ENCODE results near the gene SPECC1L.

SPECC1L gene

DNA sequence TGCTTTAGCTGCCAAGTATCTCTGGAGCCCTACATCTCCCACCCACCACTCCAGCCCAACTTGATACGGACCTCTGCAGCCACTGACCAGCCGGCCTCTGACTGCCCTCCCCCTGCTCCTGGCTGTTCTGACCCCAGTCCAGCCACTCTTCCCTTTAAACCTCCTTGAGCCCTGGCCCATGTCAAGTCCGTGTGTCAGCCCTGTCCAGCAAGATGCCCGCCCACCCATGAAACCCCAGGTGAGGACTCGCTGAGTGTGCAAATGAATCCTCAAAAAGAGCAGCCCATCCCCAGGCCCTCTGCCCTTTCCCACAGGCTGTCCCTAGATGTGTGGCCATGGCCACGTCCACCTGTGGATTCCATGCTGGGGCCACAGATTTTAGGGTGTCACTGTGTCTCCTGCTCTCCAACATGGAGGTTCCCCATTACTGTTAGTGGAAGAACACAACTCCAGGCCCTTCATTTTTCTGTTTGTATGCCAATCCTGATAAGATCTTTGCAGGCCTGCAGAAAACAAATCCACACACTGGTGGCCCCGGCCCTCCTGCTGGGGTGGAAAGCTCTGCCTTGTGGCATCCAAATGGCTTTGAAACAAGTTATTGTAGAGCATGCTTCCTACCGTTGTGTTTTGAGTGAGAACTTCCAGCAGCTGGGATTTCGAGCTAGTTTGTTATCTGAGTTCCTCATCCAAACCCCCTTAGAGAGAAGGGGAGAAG is 134.1 kb downstream of the SPECC1L start:
- DNase-seq: no peak

DNA sequence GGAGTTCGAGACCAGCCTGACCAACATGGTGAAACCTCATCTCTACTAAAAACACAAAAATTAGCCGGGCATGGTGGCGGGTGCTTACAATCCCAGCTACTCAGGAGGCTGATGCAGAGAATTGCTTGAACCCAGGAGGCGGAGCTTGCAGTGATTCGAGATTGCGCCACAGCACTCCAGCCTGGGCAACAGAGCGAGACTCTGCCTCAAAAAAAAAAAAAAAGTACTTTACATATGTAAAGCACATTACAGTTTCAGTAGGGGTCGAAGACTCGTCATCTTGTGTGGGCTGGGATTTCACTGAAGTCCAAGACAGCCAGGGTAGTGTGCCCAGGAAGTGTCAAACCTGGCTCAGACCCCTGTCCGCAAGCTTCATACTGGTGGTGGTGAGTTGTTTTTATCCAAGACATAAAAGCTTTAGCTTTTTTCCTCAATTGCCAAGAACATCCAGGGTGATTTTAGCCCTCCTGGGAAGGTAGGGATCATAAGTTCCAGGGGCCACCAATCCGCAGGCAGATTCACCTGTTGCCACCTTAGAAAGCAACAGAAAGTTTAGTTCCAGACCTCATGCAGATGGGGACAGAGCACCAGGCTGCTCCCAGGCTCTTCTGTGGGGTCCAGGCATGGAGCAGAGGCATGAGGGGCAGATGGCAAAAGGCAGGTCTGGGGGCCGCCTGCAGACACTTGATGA is 135.1 kb downstream of the SPECC1L start:
- DNase-seq: no peak

DNA sequence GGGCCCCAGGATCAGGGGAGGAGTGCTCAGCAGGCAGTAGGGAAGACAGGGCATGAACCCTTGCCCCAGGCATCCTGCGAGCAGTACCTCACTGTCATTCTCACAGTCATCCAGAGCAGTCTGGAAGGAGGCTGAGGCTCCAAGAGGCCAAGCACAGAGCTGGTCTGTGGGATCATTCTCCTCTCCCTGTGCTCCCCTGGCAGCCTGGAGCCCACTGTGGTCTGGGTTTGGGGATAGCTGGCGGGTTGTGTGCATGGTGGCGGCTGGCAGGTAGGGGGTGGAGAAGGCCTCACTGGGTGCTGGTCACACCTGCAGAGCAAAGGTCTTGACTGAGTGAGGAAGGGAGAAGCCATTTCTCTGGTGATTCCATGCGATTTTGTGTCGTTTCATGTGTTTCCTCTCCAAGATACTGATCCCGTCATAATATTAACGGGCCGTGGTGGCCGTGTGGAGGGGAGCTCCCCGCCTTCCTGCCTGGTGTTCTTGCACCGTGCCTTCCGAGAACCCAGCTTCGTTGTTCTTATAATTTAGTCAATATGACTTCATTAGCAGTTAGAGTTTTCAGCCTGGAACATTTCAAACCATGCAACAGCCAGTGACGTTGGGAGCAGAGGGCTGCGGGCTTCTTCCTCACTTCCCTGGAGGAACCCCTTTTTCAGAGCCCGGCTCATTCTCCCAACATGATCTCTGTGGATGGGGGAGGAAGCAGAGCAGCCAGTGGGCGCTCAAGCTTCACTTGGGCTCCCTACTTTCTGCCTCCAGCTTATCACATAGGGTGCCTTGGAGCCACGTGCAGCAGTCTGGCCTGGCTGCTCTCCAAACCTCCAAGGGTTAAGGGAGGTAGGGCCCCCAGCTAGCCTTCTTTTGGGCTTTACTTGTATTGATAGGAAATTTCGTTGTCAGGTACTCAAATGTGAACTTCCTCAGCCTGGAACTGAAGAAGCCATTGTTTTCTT is 136.0 kb downstream of the SPECC1L start:
- DNase-seq: no peak

DNA sequence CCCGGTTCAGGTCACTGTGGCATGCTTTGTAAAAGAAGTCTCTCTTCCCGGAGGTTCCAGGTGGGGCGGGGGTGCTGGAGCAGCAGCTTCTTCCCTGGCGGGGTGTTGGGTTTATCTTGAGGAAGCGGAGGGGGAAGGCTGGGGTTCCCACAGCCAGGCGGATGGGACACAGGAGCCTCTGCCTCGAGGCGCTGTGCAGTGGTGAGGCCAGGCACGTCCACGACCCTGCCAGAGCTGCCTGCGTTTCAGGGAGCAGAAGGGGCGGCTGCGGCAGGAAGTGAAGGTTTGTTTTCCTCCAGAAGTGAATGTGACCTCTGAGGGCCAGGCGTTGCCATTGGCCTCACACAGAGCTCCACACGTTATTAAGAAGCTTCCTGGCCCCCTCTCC is 136.6 kb downstream of the SPECC1L start:
- DNase-seq: no peak

DNA sequence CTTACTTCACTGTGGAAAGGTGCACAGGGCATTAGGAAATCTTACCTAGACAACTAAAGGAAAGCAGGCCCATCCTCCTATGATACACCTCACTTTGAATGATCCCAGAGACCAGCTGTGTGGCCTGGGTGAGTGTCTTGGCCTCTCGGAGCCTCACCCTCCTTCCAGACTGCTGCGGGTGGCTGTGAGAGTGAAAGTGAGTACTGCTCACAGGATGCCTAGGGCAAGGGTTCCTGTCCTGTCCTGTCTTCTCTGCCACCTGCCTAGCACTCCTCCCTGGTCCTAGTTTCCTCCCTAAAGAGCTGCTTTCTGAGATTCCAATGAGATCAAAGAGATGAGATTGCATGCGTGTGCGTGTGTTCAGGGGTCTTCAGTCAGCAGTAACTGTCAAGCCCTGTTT is 137.3 kb downstream of the SPECC1L start:
- no peak for DNase-seq

DNA sequence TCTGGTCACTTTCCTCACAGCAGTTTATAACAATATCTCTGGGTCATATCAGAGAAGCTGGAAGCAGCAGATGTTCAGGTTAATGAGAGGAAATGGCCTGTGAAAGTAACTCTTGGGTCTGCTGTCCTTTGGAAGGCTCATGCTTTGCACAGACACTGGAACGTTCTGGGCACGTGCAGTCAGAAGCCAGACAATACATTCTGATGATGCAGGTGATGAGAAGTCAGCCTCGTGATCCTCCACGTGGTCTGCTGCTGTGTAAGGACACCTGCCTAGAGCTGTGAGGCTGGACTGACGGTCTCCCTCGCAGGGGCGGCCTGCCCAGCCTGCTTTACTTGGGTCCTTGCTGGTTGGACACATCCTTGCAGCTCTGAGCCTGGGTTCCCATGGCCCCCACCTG is 138.0 kb downstream of the SPECC1L start:
- no peak for DNase-seq

DNA sequence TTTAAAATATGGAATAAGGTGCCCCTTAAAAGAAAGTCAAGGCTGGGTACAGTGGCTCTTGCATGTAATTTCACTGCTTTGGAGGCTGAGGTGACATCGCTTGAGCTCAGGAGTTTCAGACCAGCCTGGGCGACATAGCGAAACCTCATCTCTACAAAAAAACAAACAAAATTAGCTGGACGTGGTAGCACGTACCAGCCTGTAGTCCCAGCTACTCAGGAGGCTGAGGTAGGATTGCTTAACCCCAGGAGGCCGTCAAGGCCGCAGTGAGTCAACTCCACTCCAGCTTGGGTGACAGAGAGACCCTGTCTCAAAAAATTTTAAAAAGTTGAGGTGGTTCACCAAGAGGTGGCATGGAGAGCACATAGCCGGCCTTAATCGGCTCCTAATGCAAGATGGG is 139.1 kb downstream of the SPECC1L start:
- DNase-seq: no peak

DNA sequence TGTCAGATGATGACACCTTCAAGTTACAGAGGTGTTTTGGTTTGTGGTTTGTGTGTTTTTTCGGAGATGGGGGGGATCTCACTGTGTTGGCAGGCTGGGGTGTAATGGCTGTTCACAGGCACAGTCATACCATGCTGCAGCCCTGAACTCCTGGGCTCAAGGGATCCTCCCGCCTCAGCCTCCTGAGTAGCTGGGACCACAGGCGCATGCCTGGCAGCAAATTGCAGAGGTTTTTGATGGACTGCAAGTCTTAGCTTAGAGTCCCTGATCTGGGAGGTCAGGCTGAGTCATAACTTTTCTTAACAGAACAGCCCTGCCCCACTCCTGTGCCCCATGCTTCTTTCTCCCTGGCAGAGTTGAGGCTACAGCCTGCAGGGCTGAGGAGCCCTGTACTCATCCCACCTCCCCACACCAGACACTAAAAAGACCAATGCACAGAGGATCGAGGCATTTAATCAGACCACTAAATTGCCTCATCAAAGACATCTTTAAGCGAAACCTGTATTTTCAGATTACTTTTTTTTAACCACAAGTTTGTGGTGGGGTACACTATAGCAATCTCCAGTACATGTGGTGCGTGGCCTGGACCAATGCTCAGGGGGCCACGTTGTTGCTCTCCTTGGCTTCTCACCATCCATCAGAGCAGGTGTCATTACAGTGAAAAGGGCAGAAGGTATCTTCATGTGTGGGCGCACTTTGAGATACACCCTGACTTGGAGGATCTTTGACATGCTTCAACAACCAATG is 139.7 kb downstream of the SPECC1L start:
- no peak for DNase-seq

DNA sequence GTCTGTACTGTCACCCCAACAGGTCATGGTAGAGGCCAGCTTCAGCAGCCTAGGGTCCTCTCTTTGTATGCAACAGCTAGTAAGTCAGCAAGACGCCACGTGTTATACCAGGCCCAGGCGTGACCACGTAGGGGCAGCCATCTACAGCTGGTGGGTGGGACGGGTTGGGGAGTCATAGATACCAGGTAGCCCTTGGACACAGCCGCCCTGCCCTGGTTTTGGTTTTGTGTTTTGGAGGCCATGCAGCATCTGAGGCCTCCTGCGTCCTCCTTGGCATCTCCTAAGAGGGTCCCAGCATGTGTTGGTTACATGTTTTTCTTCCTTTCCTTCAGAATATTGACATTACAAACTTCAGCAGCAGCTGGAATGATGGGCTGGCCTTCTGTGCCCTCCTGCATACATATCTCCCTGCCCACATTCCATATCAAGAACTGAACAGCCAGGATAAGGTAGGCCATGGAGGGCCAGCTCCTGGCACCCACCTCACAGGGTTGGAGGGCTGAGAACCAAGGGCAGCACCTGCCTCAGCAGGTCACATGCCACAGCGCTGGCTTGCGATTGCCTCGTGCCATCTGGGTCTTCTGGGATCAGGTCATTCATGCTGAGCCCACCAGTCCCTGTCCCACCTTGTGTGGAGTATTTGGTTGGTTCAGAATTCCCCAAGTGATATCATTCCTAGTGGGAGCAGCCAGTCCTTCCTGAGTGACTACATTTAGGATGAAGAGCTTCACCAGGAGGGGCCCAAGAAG is 140.8 kb downstream of the SPECC1L start:
- no peak for DNase-seq

DNA sequence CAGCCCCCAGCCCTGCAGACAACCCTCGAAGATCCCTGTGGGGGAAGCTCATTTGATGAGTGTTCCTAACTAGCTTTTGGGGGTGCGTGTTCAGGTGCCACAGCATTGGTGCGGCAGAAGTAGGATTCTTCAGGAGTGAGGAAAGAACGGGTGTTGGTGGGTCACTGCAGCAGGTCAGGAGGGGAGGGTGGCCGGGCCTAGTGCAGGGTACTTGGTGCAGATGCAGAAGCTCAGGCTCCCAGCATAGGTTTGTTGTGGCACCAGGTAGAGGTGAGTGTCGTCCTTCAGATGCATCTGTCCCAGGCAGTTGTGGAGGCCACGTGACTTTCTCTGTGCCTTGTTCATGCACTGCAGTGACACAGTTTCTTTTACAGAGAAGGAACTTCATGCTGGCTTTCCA is 141.6 kb downstream of the SPECC1L start:
- DNase-seq: no peak

DNA sequence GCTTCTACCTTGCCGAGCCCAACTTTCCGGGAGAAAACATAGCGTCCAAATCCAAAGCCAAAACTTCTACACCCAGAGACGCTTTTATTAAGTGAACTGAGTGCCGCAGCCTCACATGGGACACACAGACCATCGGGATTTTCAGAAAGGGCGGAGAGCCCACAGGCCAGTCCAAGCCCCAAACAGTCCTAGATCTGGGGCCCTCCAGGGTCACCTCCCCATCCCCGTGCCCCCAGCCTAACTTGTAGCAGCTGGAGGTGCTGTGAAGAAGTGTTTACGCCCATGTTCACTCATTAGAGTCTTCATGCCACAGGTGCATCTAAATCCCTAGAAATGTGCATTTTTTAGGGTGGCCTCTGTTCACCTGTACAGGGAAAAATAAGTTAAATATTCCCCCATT is 142.6 kb downstream of the SPECC1L start:
- DNase-seq: no peak

DNA sequence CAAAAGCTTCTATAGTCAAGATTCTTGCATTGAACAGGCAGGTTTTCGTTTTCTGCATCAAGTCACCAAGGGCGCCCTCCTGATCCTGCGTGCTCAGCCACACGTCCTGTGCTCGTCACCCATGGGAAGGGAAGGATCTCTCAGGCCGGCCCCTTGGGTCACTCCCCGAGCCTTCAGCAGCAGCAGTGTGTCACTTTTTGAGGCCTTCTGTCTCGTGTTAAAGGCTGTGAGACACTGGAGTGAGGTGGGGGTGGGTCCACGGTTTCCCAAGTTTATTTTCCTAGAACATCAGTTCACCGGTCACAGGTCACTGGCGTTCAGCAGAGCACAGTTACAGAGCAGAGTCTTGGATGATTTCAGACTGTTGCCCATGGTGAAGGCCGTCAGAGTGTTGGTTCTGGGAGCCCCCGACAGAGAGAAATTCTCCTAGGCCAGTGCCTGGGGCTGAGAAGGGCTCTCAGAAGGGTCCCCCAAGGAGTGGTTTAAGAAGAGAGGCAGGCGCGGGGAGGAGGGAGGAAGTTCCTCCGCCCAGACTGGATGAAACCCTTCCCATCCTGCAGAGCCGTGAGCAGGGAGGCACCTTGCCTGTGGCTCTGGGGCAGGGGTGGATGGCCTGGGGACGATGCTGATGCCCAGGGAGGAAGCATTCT is 143.2 kb downstream of the SPECC1L start:
- DNase-seq: no peak

DNA sequence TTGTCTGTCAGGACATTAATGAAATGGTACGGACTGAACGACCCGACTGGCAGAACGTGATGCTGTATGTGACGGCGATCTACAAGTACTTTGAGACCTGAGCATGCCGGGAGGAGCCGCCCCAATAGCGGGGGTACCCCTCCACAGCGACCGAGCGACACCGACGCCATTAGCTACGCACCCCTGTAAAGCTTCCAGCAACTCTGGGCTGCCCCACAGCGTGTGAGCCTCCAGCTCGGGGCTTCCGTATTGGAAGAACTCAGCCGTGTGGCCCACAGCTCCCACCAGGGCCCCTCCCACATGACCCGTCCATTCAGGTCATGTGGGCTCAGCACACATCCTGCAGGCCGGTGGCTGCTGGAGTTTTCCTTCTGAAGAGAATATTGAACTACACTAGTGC is 143.9 kb downstream of the SPECC1L start:
- no peak for DNase-seq

DNA sequence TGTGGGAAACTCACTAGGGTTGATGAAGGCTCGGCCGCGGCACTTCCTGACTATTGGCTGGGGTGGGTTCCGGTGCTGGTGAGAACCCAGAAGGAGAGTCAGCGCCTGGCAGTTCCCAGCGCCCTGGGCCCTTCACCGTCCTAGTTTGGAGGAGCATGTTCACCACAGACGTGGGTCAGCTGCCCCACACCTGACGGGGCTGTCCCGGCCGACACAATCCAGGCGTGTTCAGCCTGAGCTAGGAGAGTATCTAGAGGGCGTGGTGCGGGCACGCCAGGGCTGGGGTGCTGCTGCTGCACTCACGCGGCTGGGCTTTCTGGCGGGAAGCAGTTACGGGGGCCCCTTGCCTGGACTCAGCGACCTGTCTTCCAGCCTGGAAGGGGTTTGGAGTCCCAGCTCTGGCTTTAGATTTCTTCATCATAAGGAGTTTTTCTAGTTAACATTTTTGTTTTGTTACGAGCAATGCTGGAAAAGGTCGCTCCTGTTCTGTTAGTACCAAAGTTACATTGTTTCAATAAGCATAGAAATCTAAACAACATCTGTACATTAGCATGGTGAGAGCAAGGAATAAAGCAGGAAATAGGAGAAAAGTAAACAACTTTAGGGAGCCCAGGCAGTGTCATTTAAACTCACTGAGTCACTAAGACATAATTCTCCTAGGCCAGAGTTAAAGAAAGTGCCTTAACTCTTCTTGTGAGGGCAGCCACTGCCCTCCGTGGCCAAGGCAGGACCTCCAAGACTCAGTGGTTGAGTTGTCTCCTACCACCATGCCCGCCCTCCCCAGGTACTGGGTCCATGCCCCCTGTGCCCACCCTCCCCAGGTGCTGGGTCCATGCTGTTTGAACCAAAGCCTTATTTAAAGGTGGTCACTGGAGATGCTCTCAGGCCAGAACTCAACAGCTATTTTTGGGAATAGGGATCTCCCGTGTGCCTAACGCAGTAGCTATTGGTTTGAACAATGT is 144.6 kb downstream of the SPECC1L start:
- DNase-seq: no peak

DNA sequence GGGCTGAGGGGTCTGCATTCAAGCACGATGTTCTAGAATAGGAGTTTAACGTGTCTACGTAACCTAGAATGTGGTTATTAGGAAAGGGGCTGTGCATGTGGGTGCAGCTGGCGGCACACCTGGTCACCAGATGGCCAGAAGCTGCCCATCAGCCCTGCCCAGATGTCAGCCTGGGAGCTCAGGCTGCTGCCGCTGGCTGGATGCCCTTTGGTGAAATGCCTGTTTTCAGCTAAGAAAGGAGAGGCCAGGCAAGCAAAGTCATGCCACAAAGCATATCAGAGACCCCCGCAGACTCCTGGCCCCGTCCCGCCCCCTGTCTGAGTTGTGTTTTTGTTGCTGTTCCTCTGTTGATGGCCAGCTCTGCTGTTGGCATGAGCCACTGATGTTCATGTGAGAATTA is 145.5 kb downstream of the SPECC1L start:
- DNase-seq: no peak

DNA sequence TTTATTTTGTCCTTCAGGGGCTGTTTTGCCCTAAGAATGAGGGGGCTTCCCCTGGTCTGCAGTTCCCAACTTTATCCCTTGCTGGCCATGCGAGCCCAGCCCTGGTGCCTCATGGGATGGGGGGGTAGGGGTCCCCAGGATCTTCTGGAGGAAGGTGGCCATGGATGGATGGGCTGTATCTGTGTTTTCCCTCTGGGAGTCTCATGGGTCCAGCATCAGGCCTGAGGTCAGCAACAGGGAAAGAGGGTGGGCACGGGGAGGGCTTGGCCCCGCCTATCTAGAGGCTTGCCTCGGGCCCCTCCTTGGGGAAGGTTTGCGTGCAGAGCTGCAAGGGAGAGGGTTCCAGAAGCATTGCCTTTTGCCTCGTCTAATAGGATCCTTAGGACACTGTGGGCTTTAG is 146.0 kb downstream of the SPECC1L start:
- no peak for DNase-seq

DNA sequence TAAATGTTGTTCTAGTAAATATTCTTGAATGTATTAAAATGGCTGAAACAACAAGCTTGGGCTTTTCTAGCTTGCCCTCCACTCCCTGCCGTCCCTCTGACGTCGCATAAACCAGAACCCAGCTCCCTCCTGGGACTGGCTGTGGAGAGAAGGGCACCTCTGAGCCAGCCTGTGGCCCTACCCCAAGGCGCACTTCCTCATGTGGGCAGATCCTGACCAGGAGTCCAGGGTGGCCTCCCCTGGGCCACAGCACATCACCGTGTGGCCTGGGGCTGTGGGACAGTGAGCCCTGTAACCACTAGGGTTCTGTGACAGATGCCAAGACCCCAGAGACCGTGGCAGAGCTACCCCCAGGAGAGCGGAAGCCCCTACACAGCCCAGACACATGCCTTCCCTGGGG is 146.6 kb downstream of the SPECC1L start:
- DNase-seq: no peak

DNA sequence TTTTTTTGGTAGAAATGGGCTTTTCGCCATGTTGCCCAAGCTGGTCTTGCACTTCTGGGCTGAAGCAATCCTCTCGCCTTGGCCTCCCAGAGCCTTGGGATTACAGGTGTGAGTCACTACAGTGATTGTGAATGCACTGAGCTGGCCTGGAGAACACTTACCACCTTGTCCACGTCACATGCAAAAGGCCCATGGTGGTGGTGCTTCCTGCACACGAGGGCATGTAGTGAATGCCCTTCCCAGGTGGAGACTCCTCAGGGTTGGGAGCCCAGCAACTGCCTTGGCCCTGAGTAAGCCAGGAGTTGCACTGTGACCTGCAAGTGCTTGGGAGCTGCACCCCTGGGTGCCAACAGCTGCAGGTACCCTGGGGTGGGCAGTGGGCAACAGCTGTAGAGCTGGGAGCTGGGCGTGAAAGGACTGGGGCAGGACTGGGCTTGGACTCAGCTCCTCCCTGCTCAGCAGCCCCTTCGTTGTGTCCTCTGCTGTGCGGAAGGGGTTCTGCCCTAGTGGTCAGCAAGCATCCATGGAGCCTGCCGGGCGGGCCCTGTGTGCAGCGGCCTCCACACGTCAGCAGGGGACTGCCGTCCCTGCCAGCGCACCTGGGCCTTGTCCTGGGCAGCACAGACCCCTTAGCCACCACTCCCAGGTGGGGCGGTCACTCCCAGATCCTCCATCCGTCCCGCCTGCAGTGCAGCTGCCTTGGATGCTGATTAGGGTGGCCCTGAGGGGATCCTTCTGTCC is 147.4 kb downstream of the SPECC1L start:
- DNase-seq: no peak

DNA sequence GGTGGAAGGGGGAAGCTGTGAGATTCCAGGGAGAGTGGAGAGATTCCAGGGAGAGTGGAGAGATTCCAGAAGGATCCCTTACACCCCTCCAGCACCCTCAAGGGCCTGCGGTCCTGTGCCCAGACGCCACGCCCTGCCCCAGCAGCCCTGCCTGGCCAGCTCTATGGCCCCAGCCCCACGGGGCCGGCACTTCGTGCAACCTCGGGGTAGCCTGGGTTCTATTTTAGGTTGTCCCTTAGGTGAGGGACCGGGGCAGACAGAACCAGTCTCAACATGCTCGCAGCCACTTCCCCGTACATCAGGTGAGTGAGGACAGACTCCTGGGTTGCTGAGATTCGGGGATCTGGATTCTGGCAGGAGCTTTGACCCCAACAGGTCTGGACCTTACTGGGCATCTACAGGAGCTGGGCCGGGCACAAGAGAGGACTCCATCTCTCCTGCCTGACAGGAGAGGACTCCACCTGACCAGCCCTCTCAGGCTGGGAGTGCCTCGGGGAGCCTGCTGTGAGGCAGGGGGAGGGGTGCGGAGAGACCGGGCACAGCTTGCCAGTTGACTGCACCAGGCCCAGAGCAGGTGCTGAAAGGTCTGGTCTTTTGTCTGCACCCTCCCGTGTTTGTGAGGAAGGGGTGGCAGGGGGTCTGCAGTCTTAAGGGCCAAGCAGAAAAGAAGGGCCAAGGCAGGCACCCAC is 148.3 kb downstream of the SPECC1L start:
- no peak for DNase-seq

Measured in NCI-H1048 (cell line).